ENCODE data around the gene BCAS3.

DNA sequence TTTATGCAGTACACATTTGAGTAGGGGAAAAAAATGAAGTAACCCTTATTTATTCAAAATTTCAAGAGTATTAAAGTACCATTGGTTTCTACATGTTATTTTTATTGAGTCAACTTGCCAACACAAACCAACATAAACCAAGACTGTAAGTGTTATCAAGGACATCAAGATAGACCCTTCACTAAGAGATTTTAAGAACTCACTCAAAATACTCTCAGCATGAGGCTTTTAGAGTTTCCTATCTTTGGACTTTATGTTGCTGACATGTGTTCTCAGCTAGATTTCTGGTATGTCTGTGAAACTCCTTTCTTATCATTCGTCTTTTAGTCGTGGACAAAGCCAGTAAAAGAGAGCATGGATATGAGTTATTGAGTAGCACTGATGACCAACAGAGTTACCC lies 509.4 kb downstream of the BCAS3 start:
- TF ChIP-seq CTCF (conservative IDR thresholded peaks at IDR 0.05; ENCODE audit: low read length) (no peak), EZH2phosphoT487 (IDR thresholded peaks at IDR 0.05; ENCODE audit: borderline replicate concordance, low read depth, low read length) (no peak)
